ENCODE data around the gene JSRP1.

Gene JSRP1

GRCh38 chr19:2246014-2246620, 10.1 kb downstream of the JSRP1 start:
- DNase-seq = no peak

- no peak for DNase-seq
Measured at GRCh38 chr19:2245273-2245672, 10.9 kb downstream of the JSRP1 start.

GRCh38 chr19:2244486-2244885, 11.7 kb downstream of the JSRP1 start:
- DNase-seq = no peak

GRCh38 chr19:2244125-2244411, 12.1 kb downstream of the JSRP1 start:
- DNase-seq = no peak

GRCh38 chr19:2243274-2244124, 12.7 kb downstream of the JSRP1 start:
- no peak for DNase-seq

GRCh38 chr19:2242816-2243215, 13.4 kb downstream of the JSRP1 start:
- DNase-seq = no peak

GRCh38 chr19:2242092-2242537, 14.1 kb downstream of the JSRP1 start:
- DNase-seq = no peak

GRCh38 chr19:2240881-2241760, 15.1 kb downstream of the JSRP1 start:
- DNase-seq = no peak

GRCh38 chr19:2239771-2240770, 16.1 kb downstream of the JSRP1 start:
- peak; percentile 27 for DNase-seq

GRCh38 chr19:2239173-2239572, 17.0 kb downstream of the JSRP1 start:
- no peak for DNase-seq

GRCh38 chr19:2237869-2238153, 18.4 kb downstream of the JSRP1 start:
- no peak for DNase-seq

GRCh38 chr19:2237051-2237868, 19.0 kb downstream of the JSRP1 start:
- no peak for DNase-seq

- DNase-seq = peak; percentile 96
Measured at GRCh38 chr19:2236314-2237050, 19.7 kb downstream of the JSRP1 start, which contains the start of the genes PLEKHJ1 and SF3A2. Gene PLEKHJ1 (minus strand): TSS chr19:2236329. CDS start chr19:2236248, 81 bp downstream. Gene SF3A2 (plus strand): TSS chr19:2236824. CDS start chr19:2243419, 6,595 bp downstream.

- no peak for DNase-seq
Measured at GRCh38 chr19:2236064-2236313, 20.2 kb downstream of the JSRP1 start.

GRCh38 chr19:2235381-2236063, 20.7 kb downstream of the JSRP1 start:
- DNase-seq = no peak

GRCh38 chr19:2234996-2235380, 21.2 kb downstream of the JSRP1 start:
- no peak for DNase-seq

GRCh38 chr19:2233601-2234280, 22.5 kb downstream of the JSRP1 start:
- no peak for DNase-seq

GRCh38 chr19:2232286-2233151, 23.7 kb downstream of the JSRP1 start:
- no peak for DNase-seq
